Panc1 (cell line): Measurements from ENCODE around the gene SLC6A11.

ENCODE experiments used
- CTCF ChIP-seq: fragments of 450-650 bp; IDR thresholded peaks from 2 replicates; pipeline ENCODE4 v1.5.1; 2017; ENCODE audit warnings: mild to moderate bottlenecking
- REST ChIP-seq, 2 experiments: IDR thresholded peaks; 2 replicates each; pipeline ENCODE4 v1.6.1; 2011 to 2012; ENCODE audit warnings: low read depth in 2 of 2, control low read depth in 1 of 2, low read length in 1 of 2, mild to moderate bottlenecking in 1 of 2, moderate library complexity in 1 of 2; ENCODE audit not compliant: insufficient read depth in 1 of 2

- TF ChIP-seq CTCF (no peak), REST (IDR thresholded peaks at IDR 0.05; ENCODE audit: insufficient read depth in 1 of 2, low read depth in 2 of 2, low read length in 1 of 2) (no peak)
Observed at GRCh38 chr3:10852066-10852808, 36.2 kb downstream of the SLC6A11 start.
